T-helper 1 cell treated with Interleukin-12 subunit alpha and Interleukin-12 subunit beta and Interleukin-4 antibody, amounts not matched to agents 30 μg/mL and 1 μg/mL, for 36 hours (primary cell): Measurements from ENCODE around the gene SDK2.
A peak's percentile ranks its signal among the peaks of the same experiment; 100 is the strongest.
"Not testable (repeated sequence)": the region's sequence is repeated elsewhere in the genome, so short reads cannot be mapped to it uniquely, and the experiment has no call there.

Source experiments
- H3K27ac Mint-ChIP-seq: one replicate; pipeline ENCODE4 v1.8.0; 2021; ENCODE audit warnings: mild to moderate bottlenecking, mixed read lengths
- H3K27me3 Mint-ChIP-seq: one replicate; pipeline ENCODE4 v1.8.0; 2021; ENCODE audit warnings: low read depth, mixed read lengths
- H3K36me3 Mint-ChIP-seq: one replicate; pipeline ENCODE4 v1.8.0; 2021; ENCODE audit warnings: low read depth, mixed read lengths
- H3K4me1 Mint-ChIP-seq: one replicate; pipeline ENCODE4 v1.8.0; 2021; ENCODE audit warnings: low read depth, mixed read lengths
- H3K4me3 Mint-ChIP-seq: one replicate; pipeline ENCODE4 v1.8.0; 2021; ENCODE audit warnings: mild to moderate bottlenecking, moderate library complexity, mixed read lengths
- H3K9me3 Mint-ChIP-seq: one replicate; pipeline ENCODE4 v1.8.0; 2021; ENCODE audit warnings: mixed read lengths

Gene SDK2

DNA sequence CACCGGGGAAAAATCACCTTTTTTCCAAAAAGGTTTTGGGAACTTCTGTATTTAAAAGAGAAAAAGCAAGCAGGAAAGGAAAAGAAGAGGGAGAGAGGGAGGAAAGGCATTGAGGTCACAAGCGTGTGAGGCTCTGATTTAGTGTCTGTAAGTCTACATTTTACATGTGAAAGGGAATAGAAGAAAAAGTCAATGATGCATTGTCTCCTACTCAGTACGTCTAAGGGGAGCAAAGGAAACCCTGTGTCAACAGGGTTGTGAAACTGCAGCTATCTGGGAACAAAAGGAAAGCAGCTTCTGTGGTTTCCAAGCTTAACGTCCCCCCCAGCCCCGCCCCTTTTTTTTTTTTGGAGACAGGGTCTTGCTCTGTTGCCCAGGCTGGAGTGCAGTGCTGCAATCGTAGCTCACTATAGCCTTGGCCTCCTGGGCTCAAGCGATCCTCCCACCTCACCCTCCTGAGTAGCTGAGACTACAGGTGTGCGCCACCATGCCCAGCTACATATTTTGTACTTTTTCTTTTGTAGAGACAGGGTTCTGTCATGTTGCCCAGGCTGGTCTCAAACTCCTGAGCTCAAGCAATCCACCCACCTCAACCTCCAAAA lies 330.6 kb downstream of the SDK2 start:
- H3K36me3 Mint-ChIP-seq = no peaks in the 10 kb centered on the region
- no peaks in the 10 kb centered on the region for H3K9me3 Mint-ChIP-seq
- peak overlapping the region; percentile 3 for H3K4me3 Mint-ChIP-seq
- H3K4me1 Mint-ChIP-seq = peaks cover 8% of the 10 kb centered on the region
- no peak overlapping the region for H3K27ac Mint-ChIP-seq
- peaks cover 16% of the 10 kb centered on the region for H3K27me3 Mint-ChIP-seq

DNA sequence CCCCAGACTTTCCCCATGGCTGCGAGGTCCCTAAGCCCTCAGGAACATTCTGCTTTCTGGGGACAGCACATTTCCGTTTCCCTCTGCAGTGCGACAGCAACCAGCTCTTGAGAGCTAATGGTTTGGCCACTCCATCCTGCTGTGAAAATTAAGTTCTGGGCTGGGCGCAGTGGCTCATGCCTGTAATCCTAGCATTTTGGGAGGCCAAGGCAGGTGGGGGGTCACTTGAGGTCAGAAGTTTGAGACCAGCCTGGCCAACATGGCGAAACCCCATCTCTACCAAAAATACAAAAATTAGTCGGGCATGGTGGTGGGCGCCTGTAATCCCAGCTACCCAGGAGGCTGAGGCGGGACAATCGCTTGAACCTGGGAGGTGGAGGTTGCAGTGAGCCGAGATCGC lies 331.4 kb downstream of the SDK2 start:
- Mint-ChIP-seq H3K27me3 (peaks cover 16% of the 10 kb centered on the region), H3K4me3 (peak overlapping the region; percentile 17)
- not testable (repeated sequence) for H3K9me3 Mint-ChIP-seq, H3K36me3 Mint-ChIP-seq, H3K27ac Mint-ChIP-seq, H3K4me1 Mint-ChIP-seq

DNA sequence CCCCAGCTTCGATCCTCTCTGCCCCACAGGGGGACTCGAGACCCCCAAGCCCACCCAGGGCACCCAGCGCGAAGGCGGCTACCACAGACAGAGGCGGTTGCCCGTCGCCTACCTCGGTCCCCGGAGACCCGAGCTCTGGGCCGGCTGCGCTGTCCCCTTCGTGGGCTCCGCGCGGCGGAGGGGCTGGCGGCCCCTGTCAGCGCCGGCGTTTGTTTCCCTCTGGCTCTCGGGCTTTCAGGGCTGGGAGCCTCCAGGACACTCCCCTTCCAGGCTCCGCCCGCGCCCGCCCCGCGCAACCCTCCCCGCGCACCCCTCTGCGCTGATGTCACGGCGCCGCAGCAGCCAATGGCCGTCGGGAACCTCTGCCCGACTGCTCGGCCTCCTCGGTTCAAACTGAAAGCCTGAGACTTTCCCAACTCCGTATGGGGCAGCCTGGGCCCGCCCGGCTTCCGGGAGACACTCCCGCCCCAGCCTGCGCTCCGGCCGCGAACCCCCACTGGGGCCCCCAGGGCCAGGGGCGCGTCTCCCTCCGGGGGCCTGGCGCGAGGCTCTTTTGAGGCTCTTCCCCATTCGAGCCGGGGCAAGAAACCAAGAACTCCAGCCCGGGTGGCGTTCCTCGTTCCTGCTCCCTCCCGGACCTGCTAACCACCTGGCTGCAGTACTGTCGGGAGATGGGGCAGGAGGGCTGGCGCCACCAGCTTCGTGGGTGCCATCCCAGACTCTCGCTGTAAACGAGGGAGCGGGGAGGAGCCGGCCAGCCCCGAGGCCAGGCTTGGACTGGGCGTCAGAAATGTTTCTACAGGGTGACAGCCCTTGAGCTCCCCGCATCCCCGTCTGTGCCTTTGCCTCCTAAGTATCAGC lies 332.2 kb downstream of the SDK2 start, which contains the start of gene CDC42EP4:
CDC42EP4 (minus strand) TSS at position 221 of the 861 bp plus-strand sequence. CDS start 25,501 bp downstream, outside the sequence.
- Mint-ChIP-seq H3K9me3 (no peaks in the 10 kb centered on the region), H3K4me1 (peaks cover 8% of the 10 kb centered on the region), H3K27ac (peak within 1 kb of the TSS; percentile 52), H3K27me3 (peaks cover 16% of the 10 kb centered on the region), H3K36me3 (no peaks in the 10 kb centered on the region), H3K4me3 (peak within 1 kb of the TSS; percentile 84)

DNA sequence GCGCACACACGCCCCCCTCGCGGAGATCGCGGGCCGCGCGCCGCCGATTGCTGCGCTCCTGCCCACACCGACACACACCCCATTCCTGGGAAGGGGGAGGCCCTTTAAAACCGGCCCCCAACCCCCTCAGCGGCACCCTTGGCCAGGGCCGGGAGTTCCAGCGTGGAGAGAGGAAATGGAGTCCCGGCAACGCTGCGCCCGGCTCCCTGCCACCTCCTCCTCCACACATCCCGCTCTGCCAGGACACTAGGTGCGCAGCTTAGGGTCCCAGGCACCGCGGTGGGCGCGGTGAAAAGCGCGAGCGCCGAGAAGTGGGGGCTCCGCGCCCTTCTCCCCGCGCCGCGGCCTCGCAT lies 332.8 kb downstream of the SDK2 start:
- Mint-ChIP-seq H3K27ac (no peak overlapping the region), H3K27me3 (peaks cover 16% of the 10 kb centered on the region), H3K4me3 (peak overlapping the region; percentile 84), H3K36me3 (no peaks in the 10 kb centered on the region), H3K9me3 (no peaks in the 10 kb centered on the region), H3K4me1 (peaks cover 8% of the 10 kb centered on the region)

DNA sequence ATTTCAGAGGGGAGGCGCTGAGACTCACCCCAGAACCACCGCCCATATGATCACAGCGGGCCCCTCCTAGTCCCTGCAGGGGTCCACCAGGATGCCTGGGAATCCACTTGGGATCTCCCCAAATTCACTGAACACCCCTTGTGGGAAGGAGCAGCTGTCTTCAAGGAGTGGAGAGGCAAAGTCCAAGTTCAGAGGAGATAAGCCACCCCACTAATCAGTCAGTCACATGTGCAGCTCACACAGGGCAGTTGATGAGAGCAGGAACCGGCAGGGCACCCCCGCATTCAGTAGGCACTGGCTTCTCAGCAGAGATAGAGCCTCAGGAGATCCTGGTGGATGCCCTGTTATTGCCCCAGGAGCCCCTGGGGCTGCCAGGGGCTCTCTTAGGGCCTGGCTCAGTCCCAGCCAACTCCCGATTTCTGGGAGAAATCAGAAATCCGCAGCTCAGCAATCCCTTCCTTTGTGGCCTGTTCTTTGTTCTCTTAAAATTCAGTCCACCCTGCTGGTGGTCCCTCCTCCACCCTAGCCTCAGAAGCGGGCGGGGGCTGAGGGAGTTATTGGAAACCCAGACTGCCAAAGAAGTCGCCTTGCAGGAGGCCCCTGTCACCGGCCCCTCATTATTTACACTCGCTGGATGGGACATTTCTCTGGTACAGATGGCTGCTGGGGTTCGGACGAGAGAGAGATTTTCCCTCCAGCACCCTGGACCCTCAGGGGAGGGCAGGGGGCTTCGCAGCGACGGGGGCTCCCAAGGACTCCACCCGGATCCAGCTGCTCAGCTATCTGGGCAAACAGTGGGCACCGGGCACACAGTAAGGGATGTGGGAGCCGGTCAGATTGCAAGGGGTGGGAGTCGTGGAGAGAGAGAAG lies 334.3 kb downstream of the SDK2 start:
- Mint-ChIP-seq H3K4me1 (peaks cover 8% of the 10 kb centered on the region), H3K9me3 (no peaks in the 10 kb centered on the region), H3K27ac (peak overlapping the region; percentile 20), H3K27me3 (peaks cover 16% of the 10 kb centered on the region), H3K36me3 (no peaks in the 10 kb centered on the region), H3K4me3 (peak overlapping the region; percentile 84)

DNA sequence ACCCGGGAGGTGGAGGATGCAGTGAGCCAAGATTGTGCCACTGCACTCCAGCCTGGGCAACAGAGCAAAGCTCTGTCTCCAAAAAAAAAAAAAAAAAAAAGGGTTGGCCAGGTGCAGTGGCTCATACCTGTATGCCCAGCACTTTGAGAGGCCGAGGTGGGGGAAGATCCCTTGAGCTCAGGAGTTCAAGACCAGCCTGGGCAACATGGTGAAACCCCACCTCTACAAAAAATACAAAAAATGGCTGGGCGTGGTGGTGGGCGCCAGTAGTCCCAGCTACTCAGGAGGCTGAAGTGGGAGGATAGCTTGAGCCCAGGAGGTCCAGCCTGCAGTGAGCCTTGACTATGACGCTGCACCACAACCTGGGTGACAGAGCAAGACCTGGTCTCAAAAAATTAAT lies 335.3 kb downstream of the SDK2 start:
- not testable (repeated sequence) for H3K4me1 Mint-ChIP-seq, H3K36me3 Mint-ChIP-seq, H3K4me3 Mint-ChIP-seq, H3K9me3 Mint-ChIP-seq, H3K27ac Mint-ChIP-seq
- H3K27me3 Mint-ChIP-seq = peaks cover 16% of the 10 kb centered on the region

DNA sequence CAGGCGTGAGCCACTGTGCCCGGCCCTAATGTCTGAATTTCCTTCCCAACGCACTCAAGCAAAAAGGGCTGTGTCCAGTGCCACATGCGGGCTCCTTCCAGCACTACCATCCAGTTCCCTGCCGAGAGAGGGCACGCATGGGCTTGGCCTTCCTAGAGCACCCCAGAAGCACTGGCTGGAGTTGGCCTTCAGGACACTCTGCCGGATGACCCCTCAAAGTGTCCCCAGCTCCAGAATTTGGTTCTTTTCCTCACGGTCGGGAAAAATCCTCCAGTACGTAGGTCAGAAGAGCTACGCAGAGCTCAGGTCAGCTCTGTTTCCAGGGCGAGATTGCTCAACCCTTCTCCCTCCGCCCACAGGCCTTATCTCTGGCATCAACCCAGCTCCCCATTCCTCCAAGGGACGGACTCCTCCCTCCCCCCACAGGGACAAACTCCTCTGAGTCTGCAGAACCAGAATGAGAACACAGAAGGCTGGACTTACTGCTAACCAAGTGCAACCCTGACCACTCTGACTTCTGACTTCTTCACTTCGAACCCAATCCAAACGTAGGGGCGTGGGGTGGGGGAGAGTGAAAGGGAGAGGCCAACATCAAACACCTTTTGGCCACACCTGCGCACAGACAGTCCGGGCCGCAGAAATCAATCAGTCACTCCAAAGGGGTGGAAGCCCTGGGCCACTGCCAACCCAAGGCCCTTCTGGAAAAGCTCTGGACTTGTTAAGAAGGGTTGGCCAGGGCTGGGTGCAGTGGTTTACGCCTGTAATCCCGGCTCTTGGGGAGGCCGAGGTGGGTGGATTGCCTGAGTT lies 336.0 kb downstream of the SDK2 start:
- Mint-ChIP-seq H3K27me3 (peaks cover 12% of the 10 kb centered on the region), H3K36me3 (no peaks in the 10 kb centered on the region), H3K4me1 (peaks cover 8% of the 10 kb centered on the region)

DNA sequence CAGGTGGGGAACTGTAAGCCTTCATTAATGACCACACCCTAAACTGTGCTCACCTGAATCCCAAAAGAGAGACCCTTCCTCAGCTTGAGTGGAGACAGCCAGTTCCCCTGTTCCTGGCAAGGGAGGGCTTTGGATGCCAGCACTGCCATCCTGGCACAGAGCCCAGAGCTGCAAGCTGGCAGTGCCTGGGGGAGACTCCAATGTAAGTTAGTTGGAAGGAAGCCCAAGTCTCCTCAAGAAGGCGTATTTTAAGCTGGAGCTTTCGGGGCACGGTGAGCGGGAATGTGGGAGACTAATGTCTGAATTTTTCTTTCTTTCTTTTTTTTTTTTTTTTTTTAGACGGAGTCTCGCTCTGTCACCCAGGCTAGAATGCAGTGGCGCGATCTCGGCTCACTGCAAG lies 337.1 kb downstream of the SDK2 start:
- H3K4me3 Mint-ChIP-seq = no peak overlapping the region
- H3K27me3 Mint-ChIP-seq = peaks cover 12% of the 10 kb centered on the region
- H3K36me3 Mint-ChIP-seq = no peaks in the 10 kb centered on the region
- H3K27ac Mint-ChIP-seq = no peak overlapping the region
- H3K9me3 Mint-ChIP-seq = no peaks in the 10 kb centered on the region
- peaks cover 8% of the 10 kb centered on the region for H3K4me1 Mint-ChIP-seq

More for the DNA sequence above, 336.0 kb downstream of the SDK2 start:
- Mint-ChIP-seq H3K9me3 (no peaks in the 10 kb centered on the region), H3K27ac (no peak overlapping the region), H3K4me3 (no peak overlapping the region)

DNA sequence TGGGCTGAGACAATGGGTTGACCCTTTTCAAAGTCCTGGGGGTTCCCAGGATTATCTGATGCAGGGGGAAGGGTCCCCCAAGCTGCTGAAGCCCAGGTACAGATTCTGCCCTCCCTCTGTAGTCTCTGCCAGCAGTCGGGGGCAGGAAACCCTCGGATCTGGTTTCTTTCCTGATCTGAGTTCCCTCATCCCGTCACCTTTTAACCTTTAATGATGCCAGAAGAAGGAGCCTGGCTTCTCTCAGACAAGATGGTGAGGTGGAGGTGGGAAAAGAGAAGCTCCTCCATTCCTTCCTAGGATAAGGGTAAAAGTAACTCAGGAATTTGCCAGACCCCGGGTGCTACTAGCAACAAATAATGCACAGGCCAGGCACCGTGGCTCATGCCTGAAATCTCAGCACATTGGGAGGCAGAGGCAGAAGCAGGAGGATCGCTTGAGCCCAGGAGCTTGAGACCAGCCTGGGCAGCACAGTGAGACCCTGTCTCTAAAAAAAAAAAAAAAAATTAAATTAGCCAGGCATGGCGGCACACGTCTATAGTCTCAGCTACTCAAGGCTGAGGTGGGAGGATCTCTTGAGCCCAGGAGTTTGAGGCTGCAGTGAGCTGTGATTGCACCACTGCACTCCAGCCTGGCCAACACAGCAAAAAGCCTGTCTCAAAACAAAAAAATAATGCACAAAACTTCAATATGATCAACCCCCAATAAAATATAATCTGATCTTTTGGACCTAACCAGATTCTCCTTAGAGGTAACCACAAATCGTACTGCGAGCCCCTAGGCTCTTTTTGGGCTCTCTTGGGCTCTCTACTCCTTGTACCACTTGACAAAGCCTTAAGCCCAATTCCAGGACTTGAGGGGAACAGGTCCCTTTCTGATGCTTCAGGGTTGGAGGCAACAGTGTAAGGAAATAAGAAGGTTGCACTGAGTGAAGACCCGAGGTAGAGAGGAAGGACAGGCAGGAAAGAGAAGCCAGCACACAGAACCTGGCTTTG lies 338.1 kb downstream of the SDK2 start:
- H3K27ac Mint-ChIP-seq = no peak overlapping the region
- no peaks in the 10 kb centered on the region for H3K9me3 Mint-ChIP-seq
- H3K36me3 Mint-ChIP-seq = no peaks in the 10 kb centered on the region
- peaks cover 6% of the 10 kb centered on the region for H3K4me1 Mint-ChIP-seq
- peaks cover 12% of the 10 kb centered on the region for H3K27me3 Mint-ChIP-seq
- H3K4me3 Mint-ChIP-seq = no peak overlapping the region

DNA sequence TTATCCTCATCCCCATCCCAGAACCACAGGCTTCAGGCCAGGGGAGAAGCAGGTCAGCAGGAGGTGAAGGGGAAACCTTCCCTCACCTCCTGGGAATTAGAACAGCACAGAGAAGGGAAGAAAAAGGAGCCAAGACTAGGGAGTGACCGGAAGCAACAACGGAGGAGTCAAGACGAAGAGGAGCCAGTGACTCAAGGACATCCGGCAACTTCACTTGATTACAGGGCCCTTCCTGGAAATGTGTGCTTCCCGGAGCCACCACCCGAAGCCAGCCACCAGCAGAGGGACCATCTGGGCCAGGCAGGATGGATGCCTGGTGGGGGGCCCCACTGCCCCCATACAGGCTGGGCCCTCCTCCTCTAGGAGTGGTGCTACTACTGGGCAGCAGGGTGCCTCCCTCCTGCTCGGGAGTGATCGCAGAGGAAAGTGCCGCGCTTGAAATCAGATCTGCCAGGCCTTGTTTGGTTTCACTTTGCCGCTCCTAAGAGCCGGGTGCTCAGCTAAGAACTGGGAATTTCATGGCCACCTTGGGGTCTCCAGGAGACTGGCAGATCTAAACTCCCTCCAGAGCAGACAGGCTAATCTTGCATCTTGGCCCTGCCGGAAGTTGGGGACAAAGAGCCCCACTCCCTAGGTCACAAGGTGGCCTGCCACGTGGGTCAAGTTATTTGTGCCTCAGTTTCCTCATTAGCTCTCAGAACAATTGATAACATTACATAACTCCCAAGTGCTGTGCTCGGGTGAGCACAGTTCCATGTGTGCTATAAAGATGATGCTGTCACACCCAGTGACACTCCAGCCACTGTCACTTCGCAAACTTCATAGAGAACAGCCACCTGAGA lies 339.1 kb downstream of the SDK2 start:
- Mint-ChIP-seq H3K27me3 (peaks cover 8% of the 10 kb centered on the region), H3K9me3 (no peaks in the 10 kb centered on the region), H3K4me3 (peak overlapping the region; percentile 17)

DNA sequence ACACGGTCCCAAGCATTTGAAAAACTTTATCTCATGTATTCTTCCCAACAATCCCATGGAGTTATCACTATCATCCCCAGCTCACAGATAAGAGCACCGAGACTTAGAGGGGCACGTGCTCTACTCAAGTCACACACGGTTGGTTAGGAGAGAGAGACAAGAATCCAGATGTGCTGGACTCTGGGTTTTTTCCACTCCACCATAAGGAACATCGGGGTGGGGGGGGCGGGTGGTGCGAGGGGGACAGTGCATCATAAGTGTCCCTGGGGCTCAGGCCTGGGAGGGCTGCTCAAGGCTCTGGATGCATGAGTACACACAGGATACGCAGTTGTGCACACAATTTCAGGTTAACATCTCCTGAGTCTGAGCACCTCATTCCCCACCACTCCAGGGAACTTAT lies 339.8 kb downstream of the SDK2 start:
- Mint-ChIP-seq H3K9me3 (no peaks in the 10 kb centered on the region), H3K36me3 (no peaks in the 10 kb centered on the region), H3K27ac (no peak overlapping the region), H3K4me3 (no peak overlapping the region), H3K27me3 (peaks cover 3% of the 10 kb centered on the region), H3K4me1 (no peaks in the 10 kb centered on the region)

More for the DNA sequence above, 339.1 kb downstream of the SDK2 start:
- no peaks in the 10 kb centered on the region for H3K36me3 Mint-ChIP-seq
- H3K27ac Mint-ChIP-seq = no peak overlapping the region
- peaks cover 2% of the 10 kb centered on the region for H3K4me1 Mint-ChIP-seq

DNA sequence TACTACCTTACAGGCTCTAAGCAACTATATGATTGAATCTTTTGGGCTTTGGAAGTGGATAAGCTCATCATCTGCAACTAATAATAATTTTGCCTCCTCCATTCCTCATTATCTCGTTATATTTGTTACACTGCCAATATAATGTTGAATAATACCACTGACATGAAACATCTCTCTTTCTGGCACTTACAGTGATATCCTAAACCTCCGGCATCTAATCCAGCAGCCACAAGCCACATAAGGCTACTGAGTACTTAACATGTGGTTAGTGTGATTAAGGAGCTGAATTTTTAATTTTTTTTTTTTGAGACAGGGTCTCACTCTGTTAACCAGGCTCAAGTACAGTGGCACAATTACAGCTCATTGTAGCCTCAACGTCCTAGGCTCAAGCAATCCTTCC lies 342.1 kb downstream of the SDK2 start:
- H3K9me3 Mint-ChIP-seq = no peaks in the 10 kb centered on the region
- H3K27me3 Mint-ChIP-seq = peaks cover 7% of the 10 kb centered on the region
- H3K4me1 Mint-ChIP-seq = peaks cover 3% of the 10 kb centered on the region
- H3K27ac Mint-ChIP-seq = no peak overlapping the region
- no peak overlapping the region for H3K4me3 Mint-ChIP-seq
- H3K36me3 Mint-ChIP-seq = no peaks in the 10 kb centered on the region
